Suppressor macrophage treated with lipopolysaccharide for 1 hour (primary cell): Measurements from ENCODE around the gene ANKRD34A.

Experiments used
- DNase-seq, 3 donors: peaks; one replicate each; pipeline ENCODE4 v3.0.0-alpha.2; 2020 to 2022

ANKRD34A gene

GRCh38 chr1:145990249-145990855, 26.0 kb upstream of the ANKRD34A start:
- no peak for DNase-seq

GRCh38 chr1:145988773-145989172, 24.4 kb upstream of the ANKRD34A start:
- no peak for DNase-seq

- no peak for DNase-seq
Measured at GRCh38 chr1:145987926-145988325, 23.6 kb upstream of the ANKRD34A start.

- no peak for DNase-seq
Measured at GRCh38 chr1:145986551-145986950, 22.2 kb upstream of the ANKRD34A start.

- peak; percentile 68 to 73 (median 70) for DNase-seq
Measured at GRCh38 chr1:145985502-145986439, 21.4 kb upstream of the ANKRD34A start.

GRCh38 chr1:145985129-145985501, 20.7 kb upstream of the ANKRD34A start:
- no peak for DNase-seq

- DNase-seq: peak in 1 of 3 donors; percentile 41
Measured at GRCh38 chr1:145983960-145984830, 19.8 kb upstream of the ANKRD34A start.

GRCh38 chr1:145983206-145983675, 18.9 kb upstream of the ANKRD34A start:
- DNase-seq: peak; percentile 49 to 67 (median 64)

- DNase-seq: no peak
Measured at GRCh38 chr1:145982010-145982723, 17.8 kb upstream of the ANKRD34A start.

- no peak for DNase-seq
Measured at GRCh38 chr1:145980457-145980994, 16.2 kb upstream of the ANKRD34A start.

GRCh38 chr1:145979746-145980456, 15.5 kb upstream of the ANKRD34A start:
- DNase-seq: peak in 2 of 3 donors; percentile 60 to 70

GRCh38 chr1:145978854-145979745, 14.7 kb upstream of the ANKRD34A start:
- DNase-seq: peak; percentile 97 to 100 (median 99)

- no peak for DNase-seq
Measured at GRCh38 chr1:145978471-145978853, 14.1 kb upstream of the ANKRD34A start.

- DNase-seq: peak; percentile 85 to 87 (median 87)
Measured at GRCh38 chr1:145977486-145978470, 13.4 kb upstream of the ANKRD34A start.

- DNase-seq: no peak
Measured at GRCh38 chr1:145977016-145977415, 12.6 kb upstream of the ANKRD34A start.

- no peak for DNase-seq
Measured at GRCh38 chr1:145975216-145975615, 10.8 kb upstream of the ANKRD34A start.

GRCh38 chr1:145974721-145975120, 10.3 kb upstream of the ANKRD34A start:
- DNase-seq: no peak

- no peak for DNase-seq
Measured at GRCh38 chr1:145972580-145972979, 8.2 kb upstream of the ANKRD34A start.

- no peak for DNase-seq
Measured at GRCh38 chr1:145967288-145967687, 2.9 kb upstream of the ANKRD34A start.
